Stimulated activated CD4-positive, alpha-beta T cell treated with anti-CD3 and anti-CD28 coated beads, TNF-alpha, amount 100 ng/mL, for 48 hours (primary cell): ENCODE data around the gene HES5.
"Not testable (repeated sequence)": the region's sequence is repeated elsewhere in the genome, so short reads cannot be mapped to it uniquely, and the experiment has no call there.

Source experiments
- DNase-seq, 3 donors: peaks; one replicate each; pipeline ENCODE4 v3.0.0-alpha.2; 2020; ENCODE audit warnings: low read depth in 3 of 3

The HES5 gene, protein sequence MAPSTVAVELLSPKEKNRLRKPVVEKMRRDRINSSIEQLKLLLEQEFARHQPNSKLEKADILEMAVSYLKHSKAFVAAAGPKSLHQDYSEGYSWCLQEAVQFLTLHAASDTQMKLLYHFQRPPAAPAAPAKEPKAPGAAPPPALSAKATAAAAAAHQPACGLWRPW

GRCh38 chr1:2529784-2530512 lies at the start of gene HES5:
TSS of gene HES5 (minus strand) at chr1:2530263. CDS start at chr1:2530164, 99 bp downstream.
- no peak for DNase-seq

DNA sequence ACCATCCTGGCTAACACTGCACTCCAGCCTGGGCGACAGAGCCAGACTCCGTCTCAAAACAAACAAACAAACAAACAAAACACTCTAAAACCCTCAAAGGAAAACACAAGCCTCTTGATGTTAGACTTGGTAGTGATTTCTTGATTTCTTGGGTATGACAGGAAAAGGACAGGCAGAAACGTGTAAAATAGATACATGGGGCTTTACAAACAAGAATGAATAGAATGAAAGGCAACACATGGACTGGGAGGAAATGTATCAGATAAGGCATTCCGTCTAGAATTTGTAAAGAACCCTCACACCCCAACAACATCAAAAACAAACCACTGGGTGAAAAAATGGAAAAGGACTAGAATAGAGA lies 48.7 kb upstream of the HES5 start:
- DNase-seq = no peak

GRCh38 chr1:2577565-2578075 lies 47.6 kb upstream of the HES5 start:
- peak in 2 of 3 donors; percentile 38 to 44 for DNase-seq

- no peak for DNase-seq
Measured at GRCh38 chr1:2575801-2576663, 46.0 kb upstream of the HES5 start.

- no peak for DNase-seq
Measured at GRCh38 chr1:2574350-2574749, 44.3 kb upstream of the HES5 start.

DNA sequence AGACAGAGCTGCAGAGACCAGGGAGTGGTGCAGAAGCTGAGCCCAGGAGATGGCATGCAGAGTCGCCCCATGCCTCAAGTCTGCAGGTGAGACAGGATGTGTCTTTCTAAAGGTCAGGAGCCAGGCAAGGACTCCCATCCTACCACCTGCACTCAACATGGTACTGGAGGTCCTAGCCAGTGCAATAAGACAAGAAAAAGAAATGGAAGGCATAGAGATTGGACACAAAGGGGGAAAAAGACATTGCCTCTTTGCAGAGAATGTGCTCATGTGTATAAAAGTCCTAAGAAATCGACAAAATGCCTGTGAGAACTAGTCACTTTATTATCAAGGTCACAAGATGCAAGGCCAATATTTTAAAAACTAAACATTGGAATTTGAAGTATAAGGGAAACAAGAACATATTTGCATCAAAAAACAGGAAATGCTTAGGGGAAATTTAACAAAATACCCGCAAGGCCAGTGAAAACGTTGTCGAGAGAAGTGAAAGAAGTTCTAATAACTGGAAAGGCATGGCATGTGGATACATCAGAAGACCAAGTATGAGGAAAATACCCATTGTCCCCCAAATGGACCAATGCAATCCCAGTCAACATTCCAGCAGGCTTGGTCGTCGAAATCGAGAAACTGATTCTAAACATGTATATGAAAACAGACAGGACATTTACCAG lies 43.3 kb upstream of the HES5 start:
- DNase-seq = no peak

GRCh38 chr1:2571348-2571747 lies 41.3 kb upstream of the HES5 start:
- DNase-seq = no peak

DNA sequence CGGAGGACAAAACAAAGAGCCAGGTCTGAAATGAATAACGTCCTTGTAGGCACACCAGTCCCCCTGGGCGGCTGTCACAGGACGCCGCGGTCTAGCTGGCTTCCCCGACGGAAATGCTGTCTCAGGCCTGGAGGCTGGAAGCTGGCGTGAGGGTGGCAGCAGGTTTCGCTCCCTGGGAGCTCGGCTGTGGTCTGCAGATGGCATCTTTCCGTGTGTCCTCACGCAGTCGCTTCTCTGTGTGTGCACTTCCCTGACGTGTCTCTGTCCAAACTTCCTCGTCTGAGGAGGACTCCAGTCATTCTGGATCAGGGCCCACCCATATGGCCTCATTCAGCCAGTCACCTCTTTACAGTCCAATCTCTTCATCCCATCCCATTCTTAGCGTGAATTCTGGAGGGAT lies 40.3 kb upstream of the HES5 start:
- DNase-seq = no peak

DNA sequence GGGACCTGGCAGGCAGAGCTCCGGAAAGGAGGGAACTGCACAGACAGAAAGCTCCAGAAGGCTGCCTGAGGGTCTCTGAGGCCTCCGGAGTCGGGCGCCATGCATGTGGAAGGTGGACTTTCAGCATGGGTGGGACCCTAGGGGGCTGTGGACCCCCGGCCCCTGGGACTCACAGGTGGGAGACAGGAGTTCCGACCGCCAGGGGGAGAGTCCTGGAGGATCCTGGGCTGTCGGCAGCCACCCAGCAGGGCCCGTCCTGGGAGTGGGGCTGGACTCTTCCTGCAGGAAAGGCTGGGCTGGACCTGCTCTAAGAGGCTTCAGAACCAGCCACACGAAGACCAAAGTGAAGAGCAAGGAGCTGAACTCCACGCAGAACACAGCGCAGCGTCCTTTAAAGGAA lies 39.6 kb upstream of the HES5 start:
- not testable (repeated sequence) for DNase-seq

DNA sequence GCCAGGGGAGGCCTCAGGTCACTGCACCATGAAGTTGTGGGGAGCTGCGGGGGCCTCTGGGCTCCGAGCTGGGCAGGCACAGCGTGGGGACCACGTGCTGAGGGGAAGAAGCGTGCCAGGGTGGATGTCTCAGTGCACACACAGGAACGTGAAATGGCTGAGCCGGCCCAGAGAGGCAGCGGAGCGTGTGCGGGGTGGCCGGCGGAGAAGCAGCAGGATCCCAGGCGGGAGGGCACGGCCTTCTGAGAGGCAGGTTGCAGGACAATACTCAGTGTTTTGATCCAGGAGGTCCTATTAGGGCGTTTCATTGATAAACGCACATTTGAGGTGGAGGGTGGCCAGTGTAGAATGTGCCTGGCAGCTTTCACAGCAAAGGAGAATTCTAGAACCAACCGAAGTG lies 39.0 kb upstream of the HES5 start:
- DNase-seq = no peak

GRCh38 chr1:2568187-2568816 lies 38.2 kb upstream of the HES5 start:
- not testable (repeated sequence) for DNase-seq

GRCh38 chr1:2567083-2567679 lies 37.1 kb upstream of the HES5 start:
- no peak for DNase-seq

- DNase-seq = no peak
Measured at GRCh38 chr1:2566101-2567045, 36.3 kb upstream of the HES5 start.

- no peak for DNase-seq
Measured at GRCh38 chr1:2564815-2565374, 34.8 kb upstream of the HES5 start.

GRCh38 chr1:2564006-2564814 lies 34.1 kb upstream of the HES5 start:
- no peak for DNase-seq

- no peak for DNase-seq
Measured at GRCh38 chr1:2563205-2563604, 33.1 kb upstream of the HES5 start.

GRCh38 chr1:2561898-2562895 lies 32.1 kb upstream of the HES5 start:
- peak in 1 of 3 donors; percentile 40 for DNase-seq
